ACC112 (cell line): ENCODE measurements around the gene GRIA4.
"Not testable (repeated sequence)": the region's sequence is repeated elsewhere in the genome, so short reads cannot be mapped to it uniquely, and the experiment has no call there.

Source experiments
- H2AFZ ChIP-seq: fragments of 200-600 bp; sonication (generic); one replicate; pipeline ENCODE4 v1.6.0; 2017; ENCODE audit warnings: antibody characterized with exemption, low read length; ENCODE audit not compliant: unreplicated experiment
- H3K27ac ChIP-seq: fragments of 200-600 bp; sonication (generic); 2 replicates; pipeline ENCODE4 v1.5.1; 2014; ENCODE audit warnings: low read depth, mild to moderate bottlenecking, antibody characterized with exemption, low read length, moderate library complexity
- H3K27me3 ChIP-seq: fragments of 200-600 bp; sonication (generic); 2 replicates; pipeline ENCODE4 v1.6.1; 2014; ENCODE audit warnings: mild to moderate bottlenecking, antibody characterized with exemption, low read length, moderate library complexity, mixed read lengths; ENCODE audit not compliant: insufficient read depth
- H3K36me3 ChIP-seq: fragments of 200-600 bp; sonication (generic); 2 replicates; pipeline ENCODE4 v1.6.1; 2016; ENCODE audit warnings: mild to moderate bottlenecking, antibody characterized with exemption, low read length, moderate library complexity, mixed read lengths; ENCODE audit not compliant: insufficient read depth
- H3K4me1 ChIP-seq: fragments of 200-600 bp; sonication (generic); one replicate; pipeline ENCODE4 v1.6.1; 2016; ENCODE audit warnings: low read length, mixed read lengths; ENCODE audit not compliant: insufficient read depth, unreplicated experiment, control insufficient read depth
- H3K4me3 ChIP-seq: fragments of 200-600 bp; sonication (generic); 2 replicates; pipeline ENCODE4 v1.5.1; 2014; ENCODE audit warnings: mild to moderate bottlenecking, low read depth, low read length
- H3K79me2 ChIP-seq: fragments of 200-600 bp; sonication (generic); one replicate; pipeline ENCODE4 v1.6.0; 2016; ENCODE audit warnings: low read length; ENCODE audit not compliant: control insufficient read depth, unreplicated experiment, insufficient read depth

GRIA4 gene

DNA sequence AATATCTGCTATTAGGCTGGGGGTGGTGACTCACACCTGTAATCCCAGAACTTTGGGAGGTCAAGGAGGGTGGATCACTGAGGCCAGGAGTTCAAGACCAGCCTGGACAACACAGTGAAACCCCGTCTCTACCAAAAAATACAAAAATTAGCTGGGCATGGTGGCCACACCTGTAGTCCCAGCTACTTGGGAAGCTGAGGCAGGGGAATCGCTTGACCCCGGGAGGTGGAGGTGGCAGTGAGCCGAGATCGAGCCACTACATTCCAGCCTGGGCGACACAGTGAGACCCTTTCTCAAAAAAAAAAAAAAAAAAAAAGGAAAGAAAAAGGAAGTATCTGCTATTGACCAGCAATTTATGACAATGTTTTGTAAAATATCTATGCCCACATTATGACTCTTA, 176.0 kb downstream of the GRIA4 start:
- not testable (repeated sequence) for H3K27ac ChIP-seq, H3K4me1 ChIP-seq, H3K79me2 ChIP-seq, H3K4me3 ChIP-seq, H3K36me3 ChIP-seq, H2AFZ ChIP-seq
- peaks cover 19% of the 10 kb centered on the region for H3K27me3 ChIP-seq

- Histone ChIP-seq H2AFZ (no peak overlapping the region), H3K27me3 (peaks cover 16% of the 10 kb centered on the region), H3K4me1 (no peaks in the 10 kb centered on the region), H3K79me2 (no peaks in the 10 kb centered on the region), H3K4me3 (no peak overlapping the region), H3K36me3 (no peaks in the 10 kb centered on the region), H3K27ac (no peak overlapping the region)
Observed at GRCh38 chr11:105786741-105787140, 176.9 kb downstream of the GRIA4 start.

DNA sequence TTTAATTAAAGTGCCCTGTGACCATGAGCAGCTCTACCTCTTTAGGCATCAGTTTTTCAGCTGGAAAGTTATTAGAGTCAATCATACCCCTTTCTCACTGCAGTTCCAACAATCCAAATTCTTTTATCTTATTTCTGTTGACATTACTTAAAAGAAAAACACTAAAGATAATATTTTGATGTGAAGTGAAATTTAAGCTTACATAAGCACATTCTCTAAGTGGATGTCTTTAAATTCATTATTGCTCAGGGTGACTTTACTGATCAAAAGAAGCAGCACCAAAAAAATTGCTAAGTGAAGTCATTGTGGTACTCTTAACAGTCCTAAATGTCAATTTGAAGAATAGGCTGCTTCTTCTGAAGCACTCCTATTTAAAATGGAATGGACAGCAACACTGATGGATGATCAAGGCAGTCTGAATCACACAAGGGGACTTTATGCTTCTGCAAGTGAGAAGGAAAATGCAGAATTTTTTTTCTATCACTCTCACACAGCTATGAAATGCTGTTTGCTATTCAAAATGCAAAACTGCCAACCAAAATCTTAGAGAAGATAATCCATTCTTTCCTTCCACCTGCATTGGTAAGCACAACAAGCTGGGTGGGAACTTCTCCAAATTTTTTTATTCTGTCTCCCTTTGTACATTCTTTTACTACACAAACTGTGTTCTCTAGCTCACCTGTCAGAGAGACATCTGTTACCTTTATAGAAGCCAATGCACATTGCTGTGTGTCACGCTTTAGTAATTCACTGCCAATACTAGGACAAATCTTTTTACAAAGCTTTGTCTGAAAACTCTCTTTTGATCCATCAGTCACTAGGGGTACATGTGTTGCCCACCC, 179.9 kb downstream of the GRIA4 start:
- Histone ChIP-seq H3K4me3 (no peak overlapping the region), H3K36me3 (no peaks in the 10 kb centered on the region), H3K27me3 (peaks cover 17% of the 10 kb centered on the region), H3K79me2 (no peaks in the 10 kb centered on the region), H3K4me1 (no peaks in the 10 kb centered on the region), H3K27ac (no peak overlapping the region), H2AFZ (no peak overlapping the region)

GRCh38 chr11:105790840-105791239, 181.0 kb downstream of the GRIA4 start:
- Histone ChIP-seq H3K27ac (no peak overlapping the region), H3K4me1 (no peaks in the 10 kb centered on the region), H3K27me3 (peaks cover 17% of the 10 kb centered on the region)

GRCh38 chr11:105793092-105793491, 183.2 kb downstream of the GRIA4 start:
- Histone ChIP-seq H3K4me1 (no peaks in the 10 kb centered on the region), H3K36me3 (no peaks in the 10 kb centered on the region), H3K27ac (no peak overlapping the region), H3K27me3 (peaks cover 17% of the 10 kb centered on the region), H3K4me3 (no peak overlapping the region), H3K79me2 (no peaks in the 10 kb centered on the region), H2AFZ (no peak overlapping the region)

More at GRCh38 chr11:105790840-105791239, 181.0 kb downstream of the GRIA4 start:
- no peak overlapping the region for H3K4me3 ChIP-seq
- no peak overlapping the region for H2AFZ ChIP-seq
- H3K79me2 ChIP-seq = no peaks in the 10 kb centered on the region
- H3K36me3 ChIP-seq = no peaks in the 10 kb centered on the region

GRCh38 chr11:105799263-105799662, 189.4 kb downstream of the GRIA4 start:
- Histone ChIP-seq H3K79me2 (no peaks in the 10 kb centered on the region), H2AFZ (no peak overlapping the region), H3K36me3 (no peaks in the 10 kb centered on the region), H3K4me3 (no peak overlapping the region), H3K27me3 (peaks cover 3% of the 10 kb centered on the region; the same call in 1 of the 2 replicates), H3K27ac (no peak overlapping the region), H3K4me1 (no peaks in the 10 kb centered on the region)

GRCh38 chr11:105799728-105800462, 190.0 kb downstream of the GRIA4 start:
- Histone ChIP-seq H3K27me3 (peaks cover 4% of the 10 kb centered on the region; the same call in 1 of the 2 replicates), H3K4me1 (no peaks in the 10 kb centered on the region), H2AFZ (no peak overlapping the region), H3K36me3 (no peaks in the 10 kb centered on the region), H3K4me3 (no peak overlapping the region), H3K79me2 (no peaks in the 10 kb centered on the region), H3K27ac (no peak overlapping the region)

- Histone ChIP-seq H3K27me3 (peaks cover 4% of the 10 kb centered on the region; the same call in 1 of the 2 replicates), H3K4me3 (no peak overlapping the region), H2AFZ (no peak overlapping the region)
Observed at GRCh38 chr11:105802390-105802789, 192.5 kb downstream of the GRIA4 start.

DNA sequence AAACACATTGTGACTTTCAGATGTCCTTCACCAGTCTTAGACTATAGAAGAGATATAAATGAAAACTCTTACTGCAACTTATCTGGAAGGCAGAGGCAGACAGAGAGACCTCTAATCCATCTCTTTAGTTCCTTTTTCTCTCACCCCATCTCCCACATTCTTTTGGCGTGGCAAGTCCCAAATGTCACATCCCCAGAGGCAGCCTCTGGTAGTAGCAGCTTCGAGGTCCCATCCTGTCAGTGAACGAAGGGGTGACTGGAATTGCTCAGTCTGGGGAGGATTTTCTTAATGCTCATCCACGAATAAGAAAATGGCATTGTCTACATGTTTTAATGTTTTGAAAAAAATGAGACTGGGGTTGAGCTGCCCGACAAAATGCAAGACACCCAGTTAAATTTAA, 201.4 kb downstream of the GRIA4 start:
- Histone ChIP-seq H3K36me3 (no peaks in the 10 kb centered on the region), H3K79me2 (no peaks in the 10 kb centered on the region), H3K27ac (no peak overlapping the region), H2AFZ (no peak overlapping the region), H3K4me1 (no peaks in the 10 kb centered on the region), H3K4me3 (no peak overlapping the region), H3K27me3 (0 out of 2 replicates have a peak, but pooled peaks cover 19% of the 10 kb centered on the region)

More at GRCh38 chr11:105802390-105802789, 192.5 kb downstream of the GRIA4 start:
- Histone ChIP-seq H3K36me3 (no peaks in the 10 kb centered on the region), H3K4me1 (no peaks in the 10 kb centered on the region), H3K79me2 (no peaks in the 10 kb centered on the region), H3K27ac (no peak overlapping the region)

- Histone ChIP-seq H3K79me2 (no peaks in the 10 kb centered on the region), H3K36me3 (no peaks in the 10 kb centered on the region), H3K4me1 (peaks cover 3% of the 10 kb centered on the region), H2AFZ (peak overlapping the region; percentile 24), H3K4me3 (peak overlapping the region; percentile 24; the same call in 1 of the 2 replicates), H3K27ac (no peak overlapping the region), H3K27me3 (peaks cover 8% of the 10 kb centered on the region)
Observed at GRCh38 chr11:105821372-105821771, 211.5 kb downstream of the GRIA4 start.
